Measurements from ENCODE around the gene FTSJ3.
A peak's percentile ranks its signal among the peaks of the same experiment; 100 is the strongest.
"Not testable (repeated sequence)": the region's sequence is repeated elsewhere in the genome, so short reads cannot be mapped to it uniquely, and the experiment has no call there.

Gene FTSJ3

GRCh38 chr17:63827002-63827800 lies at the start of gene FTSJ3, which contains the start of gene PSMC5:
TSS of gene FTSJ3 (minus strand) at chr17:63827663. CDS start at chr17:63826902, 761 bp downstream.
TSS of gene PSMC5 (plus strand) at chr17:63827431. CDS start at chr17:63827491, 60 bp downstream.
- peak; percentile 76 for DNase-seq

DNA sequence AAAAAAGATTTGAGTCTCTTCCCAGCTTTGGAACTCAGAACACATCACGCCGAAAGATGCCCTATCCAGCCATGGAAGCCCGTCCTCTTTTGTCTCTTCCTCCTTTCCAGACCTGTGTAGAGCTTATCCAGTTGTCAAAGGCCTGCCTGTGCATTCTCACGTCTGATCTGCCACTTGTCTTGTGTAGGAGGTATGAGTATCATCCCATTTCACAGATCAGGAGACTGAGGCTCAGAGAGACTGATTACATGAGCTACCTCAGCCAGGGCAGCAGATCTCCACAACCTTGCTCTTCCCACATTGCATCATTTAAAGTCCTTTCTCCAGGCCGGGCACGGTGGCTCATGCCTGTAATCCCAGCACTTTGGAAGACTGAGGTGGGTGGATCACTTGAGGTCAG lies 47.2 kb upstream of the FTSJ3 start:
- DNase-seq, result not testable (repeated sequence)

DNA sequence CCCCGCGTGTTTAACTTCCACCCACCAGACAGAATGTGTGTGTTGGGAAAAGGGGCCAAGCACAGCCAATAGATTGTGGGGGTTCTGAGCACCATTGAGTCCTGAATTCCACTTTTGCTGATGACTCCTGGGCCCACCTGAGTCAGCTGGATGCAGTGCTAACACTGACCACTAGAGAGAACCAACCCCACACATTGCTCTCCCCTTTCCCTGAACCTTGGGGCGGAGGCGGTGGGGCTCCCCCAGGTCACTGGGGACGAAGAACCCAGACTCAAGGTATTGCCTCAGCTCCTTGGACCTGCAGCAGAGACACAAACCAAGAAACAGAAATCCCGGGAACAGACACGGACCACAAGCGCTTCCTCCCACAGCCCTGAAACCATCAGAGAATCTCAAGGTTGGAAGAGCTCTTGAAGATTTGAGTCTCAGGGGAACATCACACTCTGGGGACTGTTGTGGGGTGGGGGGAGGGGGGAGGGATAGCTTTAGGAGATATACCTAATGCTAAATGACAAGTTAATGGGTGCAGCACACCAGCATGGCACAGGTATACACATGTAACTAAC lies 46.7 kb upstream of the FTSJ3 start:
- DNase-seq, result not testable (repeated sequence)

- not testable (repeated sequence) for DNase-seq
These were observed 46.1 kb upstream of the FTSJ3 start, which contains the start of gene CSH2 for GRCh38 chr17:63873577-63873976. TSS of gene CSH2 (minus strand) at chr17:63873677. CDS start at chr17:63873614, 63 bp downstream.

DNA sequence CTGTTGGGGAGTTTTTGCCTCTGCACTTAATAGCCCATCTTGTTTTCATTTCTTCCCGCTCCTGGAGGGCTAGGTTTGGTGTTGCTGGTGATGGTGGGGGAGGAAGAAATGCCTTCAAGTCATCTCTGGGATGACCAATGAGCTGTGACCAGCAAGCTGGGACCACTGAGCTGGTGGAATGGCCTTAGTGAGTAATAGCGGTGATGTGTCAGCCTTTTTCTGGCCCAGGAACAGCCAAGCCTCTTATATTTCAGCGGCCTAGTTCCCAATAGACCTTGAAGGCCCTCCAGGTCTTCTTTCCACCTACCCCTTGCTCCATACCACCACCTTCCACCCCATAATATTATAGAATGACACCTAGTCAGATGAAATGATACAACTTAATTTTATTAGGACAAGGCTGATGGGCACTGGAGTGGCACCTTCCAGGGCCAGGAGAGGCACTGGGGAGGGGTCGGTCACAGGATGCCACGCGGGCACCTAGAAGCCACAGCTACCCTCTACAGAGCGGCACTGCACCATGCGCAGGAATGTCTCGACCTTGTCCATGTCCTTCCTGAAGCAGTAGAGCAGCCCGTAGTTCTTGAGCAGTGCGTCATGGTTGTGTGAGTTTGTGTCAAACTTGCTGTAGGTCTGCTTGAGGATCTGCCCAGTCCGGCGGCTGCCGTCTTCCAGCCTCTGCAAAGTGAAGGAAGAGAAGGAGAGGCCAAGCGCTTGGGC lies 44.3 kb upstream of the FTSJ3 start:
- DNase-seq, result not testable (repeated sequence)

DNA sequence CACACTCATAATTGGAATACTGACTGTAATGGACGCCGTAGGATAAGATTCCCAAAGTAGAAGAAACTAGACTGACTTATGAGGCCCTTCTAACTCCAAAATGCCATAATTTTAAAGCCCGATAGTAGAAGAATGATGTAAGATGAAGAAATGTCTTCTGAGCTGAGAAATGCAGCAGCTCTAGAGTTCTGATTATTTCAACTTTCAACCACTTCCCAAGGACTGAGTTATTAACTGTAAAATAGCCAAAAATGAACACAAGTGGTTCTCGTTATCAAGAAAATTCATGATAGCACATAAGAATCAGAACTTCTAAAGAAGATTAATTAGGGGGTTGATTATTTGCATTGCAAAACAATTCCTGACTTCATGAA lies 42.8 kb upstream of the FTSJ3 start:
- DNase-seq, result not testable (repeated sequence)

GRCh38 chr17:63869491-63870291 lies 42.2 kb upstream of the FTSJ3 start:
- not testable (repeated sequence) for DNase-seq

DNA sequence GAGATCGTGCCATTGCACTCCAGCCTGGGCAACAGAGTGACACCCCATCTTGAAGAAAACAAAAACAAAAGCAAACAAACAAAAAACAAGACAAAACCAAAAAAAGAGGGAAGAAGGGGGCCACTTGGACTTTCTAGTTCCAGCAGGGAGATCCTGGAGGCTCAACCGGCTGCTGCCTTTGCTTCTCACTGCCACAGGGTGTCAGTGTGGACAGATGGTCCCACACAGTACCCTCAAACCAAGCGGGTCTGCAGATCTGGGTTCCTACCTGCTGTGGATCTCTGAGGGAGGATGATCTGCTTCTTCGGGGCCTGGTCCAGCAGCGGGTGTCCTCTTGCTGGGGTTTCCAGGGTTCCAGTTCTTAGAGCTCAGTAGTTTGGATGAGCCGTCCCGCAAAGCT lies 39.2 kb upstream of the FTSJ3 start:
- DNase-seq, result not testable (repeated sequence)

- DNase-seq, result no peak
These were observed 31.8 kb upstream of the FTSJ3 start for GRCh38 chr17:63859257-63859656.

DNA sequence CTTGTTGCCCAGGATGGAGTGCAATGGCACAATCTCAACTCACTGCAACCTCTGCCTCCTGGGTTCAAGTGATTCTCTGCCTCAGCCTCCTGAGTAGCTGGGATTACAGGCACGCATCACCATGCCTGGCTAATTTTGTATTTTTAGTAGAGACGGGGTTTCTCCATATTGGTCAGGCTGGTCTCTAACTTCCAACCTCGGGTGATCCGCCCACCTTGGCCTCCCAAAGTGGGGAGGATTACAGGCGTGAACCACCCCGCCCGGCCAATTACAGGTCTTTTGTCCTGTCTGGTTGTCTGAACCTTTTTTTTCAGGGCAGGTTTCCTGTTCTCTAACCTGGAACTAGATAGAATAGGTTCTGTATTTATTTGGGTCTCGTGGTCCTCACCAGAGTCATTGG lies 29.0 kb upstream of the FTSJ3 start:
- not testable (repeated sequence) for DNase-seq

DNA sequence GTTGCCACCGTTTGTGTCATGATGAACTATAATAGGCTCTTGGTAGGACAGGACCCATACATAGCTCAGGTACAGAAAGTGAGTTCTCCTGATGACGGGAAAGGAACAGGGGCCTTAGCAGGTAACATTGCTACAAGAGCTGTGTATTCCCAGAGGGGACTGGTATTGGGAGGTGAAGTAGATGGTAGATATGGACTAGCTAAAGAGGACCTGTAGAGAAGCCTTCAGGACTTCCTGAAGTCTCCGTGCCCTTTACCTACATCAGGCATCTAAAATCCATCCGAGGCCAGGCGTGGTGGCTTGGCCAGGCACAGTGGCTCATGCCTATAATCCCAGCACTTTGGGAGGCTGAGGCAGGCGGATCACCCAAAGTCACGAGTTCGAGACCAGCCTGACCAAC lies 27.7 kb upstream of the FTSJ3 start:
- DNase-seq, result no peak

DNA sequence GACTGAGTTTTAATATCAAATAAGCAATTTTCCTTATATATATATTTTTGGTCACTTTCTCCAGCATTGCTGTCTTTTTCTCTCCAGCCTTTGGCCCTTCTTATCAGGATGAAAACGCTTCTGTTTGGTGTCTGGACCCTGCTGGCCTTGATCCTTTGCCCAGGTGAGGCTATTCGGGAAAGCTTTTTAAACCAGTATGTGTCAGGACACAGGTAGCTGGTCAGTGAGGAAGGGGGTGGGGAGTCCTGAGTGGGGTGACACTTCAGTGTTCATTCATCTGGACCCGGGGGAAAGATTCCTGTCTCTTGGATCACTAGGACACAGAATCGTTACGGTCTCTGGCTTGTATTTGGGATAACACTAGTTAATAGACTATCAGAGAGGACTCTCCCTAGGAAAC lies 27.2 kb upstream of the FTSJ3 start:
- DNase-seq, result no peak

DNA sequence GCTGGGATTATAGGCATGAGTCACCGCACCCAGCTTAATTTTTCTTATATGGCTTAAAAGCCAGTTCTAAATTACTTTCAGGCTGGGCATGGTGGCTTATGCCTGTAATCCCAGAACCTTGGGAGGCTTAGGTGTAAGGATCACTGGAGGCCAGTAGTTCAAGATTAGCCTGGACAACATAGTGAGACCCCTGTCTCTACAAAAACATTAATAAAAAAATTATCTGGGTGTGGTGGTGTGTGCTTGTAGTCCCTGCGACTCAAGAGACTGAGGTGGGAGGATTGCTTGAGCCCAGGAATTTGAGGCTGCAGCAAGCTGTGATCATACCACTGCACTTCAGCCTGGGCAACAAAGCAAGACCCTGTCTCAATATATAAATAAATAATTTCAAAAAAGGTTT lies 25.8 kb upstream of the FTSJ3 start:
- DNase-seq, result no peak

- DNase-seq, result no peak
These were observed 22.9 kb upstream of the FTSJ3 start for GRCh38 chr17:63850401-63850800.

DNA sequence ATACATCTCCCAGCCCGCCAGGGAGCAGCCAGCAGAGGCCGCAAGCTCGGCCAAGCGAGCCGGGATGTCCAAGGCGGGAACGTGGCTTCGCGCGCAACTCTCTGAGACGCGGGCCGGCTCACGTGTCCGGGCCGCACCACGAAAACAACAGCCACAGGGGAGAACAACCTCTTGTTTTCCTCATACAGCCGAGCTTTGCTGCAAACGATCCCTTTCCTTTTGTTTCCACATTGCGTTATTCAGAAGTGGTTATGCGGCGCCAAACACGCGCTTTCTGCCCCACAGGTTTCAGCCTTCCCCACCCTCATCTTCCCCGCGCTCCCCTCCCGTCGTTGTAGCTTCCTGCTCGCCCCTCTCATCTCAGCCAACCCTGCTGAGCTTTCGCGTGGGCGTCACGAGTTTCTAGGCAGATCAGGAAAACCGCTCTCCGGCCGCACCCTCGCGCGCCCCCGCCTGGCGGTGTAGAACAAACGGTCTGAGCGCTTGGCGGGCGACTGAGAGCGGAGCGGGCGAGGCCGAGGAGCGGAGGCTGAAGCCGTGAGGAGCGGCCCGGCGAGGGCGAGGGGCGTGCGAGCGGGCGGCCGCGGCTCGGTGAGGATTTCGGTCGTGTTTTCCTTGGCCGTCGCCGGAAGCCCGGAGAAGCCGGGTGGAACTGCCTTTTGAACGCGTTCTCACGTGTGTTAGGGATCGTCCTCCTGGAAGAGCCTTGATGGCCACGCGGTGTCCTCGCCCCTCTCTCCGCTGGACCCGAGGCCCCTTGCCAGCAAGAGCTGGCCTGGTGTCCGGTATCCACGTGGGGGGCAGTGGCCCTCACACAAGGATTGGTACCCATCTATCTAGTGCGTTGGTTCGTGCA lies 21.6 kb upstream of the FTSJ3 start:
- peak; percentile 66 for DNase-seq

- DNase-seq, result no peak
These were observed 20.2 kb upstream of the FTSJ3 start for GRCh38 chr17:63847525-63848249.

- DNase-seq, result no peak
These were observed 18.0 kb upstream of the FTSJ3 start for GRCh38 chr17:63845509-63845908.

- DNase-seq, result no peak
These were observed 16.6 kb upstream of the FTSJ3 start for GRCh38 chr17:63843910-63844677.

DNA sequence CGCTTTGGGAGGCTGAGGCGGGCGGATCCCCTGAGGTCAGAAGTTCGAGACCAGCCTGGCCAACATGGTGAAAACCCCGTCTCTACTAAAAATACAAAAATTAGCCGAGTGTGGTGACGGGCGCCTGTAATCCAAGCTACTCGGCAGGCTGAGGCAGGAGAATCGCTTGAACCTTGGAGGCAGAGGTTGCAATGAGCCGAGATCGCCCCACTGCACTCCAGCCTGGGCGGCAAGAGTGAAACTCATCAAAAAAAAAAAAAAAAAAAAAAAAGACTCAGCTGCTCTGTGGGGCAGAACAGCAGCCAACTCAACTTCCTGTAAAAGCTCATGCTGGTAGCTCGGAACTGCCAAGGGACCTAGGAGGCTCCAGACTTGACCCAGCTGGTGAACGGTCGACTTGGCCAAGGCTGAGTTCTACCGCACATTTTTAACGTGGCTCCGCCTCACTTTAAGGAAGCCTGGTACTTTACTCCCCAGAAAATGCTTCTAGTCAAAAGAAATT lies 16.0 kb upstream of the FTSJ3 start:
- not testable (repeated sequence) for DNase-seq

Data from GOT3 (cell line).